ENCODE data around the gene RNF212B.

RNF212B gene

GRCh38 chr14:23294734-23295561, 57.2 kb downstream of the RNF212B start (continued):
- TF ChIP-seq ZNF16 (tag by site-specific recombination; IDR thresholded peaks at IDR 0.05; ENCODE audit: low read depth) = no peak
- TF ChIP-seq ZNF391 (tag by site-specific recombination; IDR thresholded peaks at IDR 0.05; ENCODE audit: borderline replicate concordance, low read depth) = no peak
- no peak for TF ChIP-seq ZFP3 (tag by site-specific recombination; IDR thresholded peaks at IDR 0.05; ENCODE audit: low read depth)
- 0 out of 2 replicates have a peak, but pooled peaks have one; percentile 34 for TF ChIP-seq ZNF843 (tag by site-specific recombination; IDR thresholded peaks at IDR 0.05)
- peak; percentile 63 for TF ChIP-seq SP7 (tag by site-specific recombination; IDR thresholded peaks at IDR 0.05)
- TF ChIP-seq ZFP37 (tag by site-specific recombination; IDR thresholded peaks at IDR 0.05) = no peak
- no peak for TF ChIP-seq ZNF121 (tag by site-specific recombination; IDR thresholded peaks at IDR 0.05)
- TF ChIP-seq CTCF (tag by site-specific recombination; IDR thresholded peaks at IDR 0.05) = peak; percentile 92
- no peak for TF ChIP-seq ZNF521 (tag by site-specific recombination; IDR thresholded peaks at IDR 0.05)
- peak; percentile 58; the same call in 1 of the 2 replicates for TF ChIP-seq ZNF610 (tag by site-specific recombination; IDR thresholded peaks at IDR 0.05; ENCODE audit: borderline replicate concordance)
- no peak for TF ChIP-seq ZFHX2 (tag by site-specific recombination; conservative IDR thresholded peaks at IDR 0.05)
- no peak for TF ChIP-seq ZNF701 (tag by site-specific recombination; IDR thresholded peaks at IDR 0.05)
- no peak for TF ChIP-seq PRDM4 (tag by site-specific recombination; IDR thresholded peaks at IDR 0.05)
- TF ChIP-seq HIC1 (tag by site-specific recombination; IDR thresholded peaks at IDR 0.05) = no peak
- TF ChIP-seq ZXDB (tag by site-specific recombination; IDR thresholded peaks at IDR 0.05) = peak; percentile 64
- TF ChIP-seq ZNF148 (tag by site-specific recombination; IDR thresholded peaks at IDR 0.05; ENCODE audit: borderline replicate concordance) = no peak
- no peak for TF ChIP-seq ZNF670 (tag by site-specific recombination; IDR thresholded peaks at IDR 0.05; ENCODE audit: low read depth)
- TF ChIP-seq ZNF114 (tag by site-specific recombination; IDR thresholded peaks at IDR 0.05) = no peak
- no peak for TF ChIP-seq ZNF776 (tag by site-specific recombination; IDR thresholded peaks at IDR 0.05; ENCODE audit: borderline replicate concordance)
- TF ChIP-seq ZSCAN18 (tag by site-specific recombination; IDR thresholded peaks at IDR 0.05) = no peak
- no peak for TF ChIP-seq BCL6B (tag by site-specific recombination; IDR thresholded peaks at IDR 0.05)
- TF ChIP-seq ZNF157 (tag by site-specific recombination; IDR thresholded peaks at IDR 0.05) = no peak
- no peak for TF ChIP-seq ATF2 (tag by site-specific recombination; IDR thresholded peaks at IDR 0.05; ENCODE audit: low read depth)

All from HEK293 (cell line).